SHP77 treated with DMSO at 0.1 percent for 48 hours (cell line): ENCODE measurements around the gene TACR2.

ENCODE experiments used
- DNase-seq: peaks from one replicate; lab custom pipeline; 2025; lab: John Stamatoyannopoulos, UW

Gene TACR2

GRCh38 chr10:69419096-69419743 is 2.5 kb upstream of the TACR2 start:
- DNase-seq: no peak

DNA sequence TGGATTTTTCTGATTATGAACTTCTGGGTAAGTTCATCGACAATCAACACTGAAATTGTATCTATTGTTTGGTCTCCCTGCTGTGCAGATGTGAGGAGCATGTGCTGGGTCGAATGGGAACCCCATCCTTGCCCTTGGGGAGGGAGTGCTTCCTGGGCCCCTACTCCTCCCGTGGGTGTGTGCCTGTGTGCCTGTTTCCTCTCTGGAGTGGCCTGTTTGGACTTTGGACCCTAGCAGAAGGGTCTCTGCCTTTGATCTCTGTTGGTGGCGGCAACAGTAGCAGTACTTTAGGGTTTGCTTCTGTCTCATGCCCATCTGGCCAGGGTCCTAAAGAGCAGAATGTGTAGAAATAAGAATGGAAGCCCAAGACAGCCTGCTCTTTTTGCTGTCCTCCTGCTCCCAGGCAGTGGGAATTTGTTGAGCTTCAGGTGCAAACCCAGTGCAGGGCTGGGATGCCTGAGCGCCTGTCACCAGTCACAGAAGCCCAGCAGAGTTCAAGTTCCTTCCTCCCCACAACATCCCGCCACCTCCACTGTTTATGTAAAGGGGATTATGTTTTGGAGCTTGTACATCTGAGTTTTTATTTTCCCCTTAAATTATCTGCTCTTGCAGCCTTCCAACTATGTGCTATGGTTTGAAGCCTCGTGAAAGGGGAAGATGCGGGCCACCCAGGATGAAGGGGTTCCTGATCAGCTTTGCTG is 1.5 kb upstream of the TACR2 start:
- DNase-seq: no peak

DNA sequence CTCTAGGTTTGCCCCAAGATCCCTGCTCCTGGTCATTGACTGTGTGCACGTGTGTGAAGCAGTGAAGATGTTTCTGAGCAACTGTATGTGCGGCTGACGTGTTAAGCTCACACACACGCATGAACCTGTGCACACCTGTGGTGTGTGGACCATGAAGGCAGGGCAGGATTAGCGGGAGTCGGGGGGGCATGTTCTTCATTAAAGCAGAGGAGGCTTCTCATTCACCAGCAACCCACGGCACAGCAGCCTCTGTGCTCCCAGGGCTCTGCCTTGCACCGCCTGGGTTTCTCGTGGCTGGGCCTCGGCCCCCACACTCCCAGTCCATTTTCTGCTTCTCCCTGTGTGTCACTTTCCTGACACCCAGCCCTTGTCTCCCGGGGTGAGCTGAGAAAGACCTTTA is 824 bp upstream of the TACR2 start:
- DNase-seq: no peak

DNA sequence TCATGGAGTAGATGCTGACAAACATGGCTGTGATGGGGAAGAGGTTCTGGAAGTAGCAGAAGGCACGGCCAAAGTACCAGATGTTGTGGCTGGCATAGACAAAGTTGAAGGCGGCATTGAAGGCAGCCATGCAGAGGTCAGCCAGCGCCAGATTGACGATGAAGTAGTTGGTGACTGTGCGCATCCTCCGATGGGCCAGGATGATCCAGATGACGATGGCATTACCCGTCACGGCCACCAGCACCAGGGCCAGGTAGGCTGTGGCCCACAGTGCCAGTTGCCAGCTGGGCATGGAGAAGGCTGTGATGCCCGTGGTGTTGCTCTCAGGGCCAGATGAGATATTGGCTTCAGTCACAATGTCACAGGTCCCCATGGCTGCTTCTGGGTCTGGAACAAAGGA is 767 bp downstream of the TACR2 start:
- DNase-seq: no peak

GRCh38 chr10:69415049-69415448 is 1.7 kb downstream of the TACR2 start:
- no peak for DNase-seq

- no peak for DNase-seq
These were observed 2.4 kb downstream of the TACR2 start for GRCh38 chr10:69414036-69415018.

GRCh38 chr10:69413221-69413865 is 3.4 kb downstream of the TACR2 start:
- no peak for DNase-seq

- no peak for DNase-seq
These were observed 4.4 kb downstream of the TACR2 start for GRCh38 chr10:69412232-69412790.

DNA sequence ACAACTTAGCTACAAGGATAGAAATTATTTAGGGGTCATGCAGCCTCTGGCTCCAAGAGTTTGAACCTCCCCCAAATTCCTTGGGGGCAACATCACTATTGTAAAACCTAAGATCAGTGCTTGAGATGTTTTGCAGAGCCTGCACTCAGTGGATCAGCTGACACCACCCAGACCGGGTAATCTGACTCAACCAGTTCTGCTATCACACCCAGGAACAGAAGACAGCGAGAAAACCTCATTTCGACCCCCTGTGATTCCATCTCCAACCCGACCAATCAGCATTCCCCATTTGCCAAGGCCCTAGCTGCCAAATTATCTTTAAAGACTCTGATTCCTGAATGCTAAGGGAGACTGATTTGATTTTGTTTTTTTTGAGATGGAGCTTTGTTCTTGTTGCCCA is 5.2 kb downstream of the TACR2 start:
- no peak for DNase-seq

- no peak for DNase-seq
These were observed 6.2 kb downstream of the TACR2 start for GRCh38 chr10:69410487-69410886.

GRCh38 chr10:69409968-69410367 is 6.8 kb downstream of the TACR2 start:
- DNase-seq: no peak

GRCh38 chr10:69409176-69409495 is 7.6 kb downstream of the TACR2 start:
- DNase-seq: no peak

- DNase-seq: peak; percentile 26
These were observed 8.2 kb downstream of the TACR2 start for GRCh38 chr10:69408318-69409175.

DNA sequence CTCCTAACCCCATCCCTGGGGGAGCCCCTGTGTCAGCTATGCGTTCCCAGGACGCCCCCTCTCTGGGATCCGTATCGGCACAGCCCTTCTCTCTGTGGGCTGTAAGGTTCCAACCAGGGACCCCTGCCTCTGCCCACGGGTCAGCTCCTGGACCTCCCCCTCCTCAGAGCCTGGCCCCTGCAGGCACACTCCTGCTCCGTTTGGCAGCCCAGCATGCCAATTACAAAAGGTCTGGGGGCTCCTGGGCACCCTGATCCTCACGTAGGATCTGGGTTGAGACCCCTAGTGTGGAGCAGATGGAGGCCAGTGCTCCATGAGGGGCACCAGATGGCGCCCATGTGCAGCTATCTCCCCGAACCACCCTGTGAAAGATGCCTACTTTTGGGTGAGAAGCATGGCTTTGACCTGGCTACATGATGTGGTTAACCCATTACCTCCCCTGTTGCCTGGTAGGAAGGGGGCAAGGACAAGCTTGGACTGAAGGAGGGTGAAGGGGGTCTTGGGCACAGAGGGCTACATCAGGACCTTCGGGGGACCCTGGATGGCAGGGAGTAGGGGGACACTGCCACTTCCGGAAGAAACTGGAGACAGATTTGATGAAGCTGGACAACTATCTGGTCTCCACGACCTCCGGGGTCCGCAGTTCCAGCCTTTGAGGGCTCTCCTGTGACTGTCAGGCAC is 9.0 kb downstream of the TACR2 start:
- DNase-seq: no peak

GRCh38 chr10:69406816-69407580 is 9.7 kb downstream of the TACR2 start:
- no peak for DNase-seq

GRCh38 chr10:69406302-69406811 is 10.4 kb downstream of the TACR2 start:
- no peak for DNase-seq

DNA sequence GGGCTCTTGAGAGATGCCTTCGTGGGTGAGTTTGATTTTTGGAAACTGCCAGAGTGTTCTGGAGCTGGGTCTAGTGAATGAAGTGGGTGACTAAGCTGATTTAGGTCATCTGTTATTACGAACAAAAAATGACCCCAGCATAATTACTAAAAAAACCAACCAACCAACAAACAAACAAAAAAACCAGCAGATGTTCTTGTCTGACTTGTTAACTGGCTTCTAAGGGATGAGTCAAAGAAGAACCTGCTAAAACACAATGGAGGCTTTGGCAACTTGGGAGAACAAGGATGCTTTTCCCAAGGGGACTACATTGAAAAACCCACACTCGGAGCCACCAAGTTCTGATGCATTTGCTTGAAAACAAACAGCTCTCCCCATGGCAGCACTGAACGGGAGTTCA is 11.5 kb downstream of the TACR2 start:
- no peak for DNase-seq

- DNase-seq: no peak
These were observed 11.9 kb downstream of the TACR2 start for GRCh38 chr10:69404786-69405185.

- DNase-seq: no peak
These were observed 13.2 kb downstream of the TACR2 start for GRCh38 chr10:69403519-69403918.
